OCI-LY7 (cell line): ENCODE measurements around the gene DEAF1.

ENCODE experiments used
- EZH2phosphoT487 ChIP-seq: fragments of 200-600 bp; sonication (generic); IDR thresholded peaks from 2 replicates; pipeline ENCODE4 v1.6.1; 2018; ENCODE audit warnings: low read depth, borderline replicate concordance, mild to moderate bottlenecking, mixed run types, antibody characterized with exemption, low read length, moderate library complexity, mixed read lengths
- TF ChIP-seq, protein P1 (sequence below): fragments of 200-600 bp; sonication (generic); conservative IDR thresholded peaks from 2 replicates; pipeline ENCODE4 v1.5.1; 2014; ENCODE audit warnings: mild to moderate bottlenecking, antibody characterized with exemption, low read length, moderate library complexity, mixed read lengths

DNA sequence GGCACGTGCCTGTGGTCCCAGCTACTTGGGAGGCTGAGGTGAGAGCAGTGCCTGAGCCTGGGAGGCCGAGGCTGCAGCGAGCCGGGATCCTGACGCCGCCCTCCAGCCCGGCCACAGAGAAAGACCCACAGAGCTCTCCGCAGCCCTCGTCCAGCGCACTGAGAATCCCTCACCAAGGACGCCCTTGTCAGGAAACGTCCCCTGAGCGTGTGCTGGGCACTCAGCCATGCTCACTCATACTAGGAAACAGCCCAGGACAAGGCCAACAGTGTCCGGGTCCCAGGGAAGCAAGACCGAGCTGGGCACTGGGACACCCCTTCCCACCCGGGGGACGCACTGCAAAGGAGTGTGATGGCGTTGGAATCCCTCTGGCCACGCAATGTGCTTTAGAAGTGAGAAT lies 14.5 kb downstream of the DEAF1 start:
- TF ChIP-seq, protein P1, sequence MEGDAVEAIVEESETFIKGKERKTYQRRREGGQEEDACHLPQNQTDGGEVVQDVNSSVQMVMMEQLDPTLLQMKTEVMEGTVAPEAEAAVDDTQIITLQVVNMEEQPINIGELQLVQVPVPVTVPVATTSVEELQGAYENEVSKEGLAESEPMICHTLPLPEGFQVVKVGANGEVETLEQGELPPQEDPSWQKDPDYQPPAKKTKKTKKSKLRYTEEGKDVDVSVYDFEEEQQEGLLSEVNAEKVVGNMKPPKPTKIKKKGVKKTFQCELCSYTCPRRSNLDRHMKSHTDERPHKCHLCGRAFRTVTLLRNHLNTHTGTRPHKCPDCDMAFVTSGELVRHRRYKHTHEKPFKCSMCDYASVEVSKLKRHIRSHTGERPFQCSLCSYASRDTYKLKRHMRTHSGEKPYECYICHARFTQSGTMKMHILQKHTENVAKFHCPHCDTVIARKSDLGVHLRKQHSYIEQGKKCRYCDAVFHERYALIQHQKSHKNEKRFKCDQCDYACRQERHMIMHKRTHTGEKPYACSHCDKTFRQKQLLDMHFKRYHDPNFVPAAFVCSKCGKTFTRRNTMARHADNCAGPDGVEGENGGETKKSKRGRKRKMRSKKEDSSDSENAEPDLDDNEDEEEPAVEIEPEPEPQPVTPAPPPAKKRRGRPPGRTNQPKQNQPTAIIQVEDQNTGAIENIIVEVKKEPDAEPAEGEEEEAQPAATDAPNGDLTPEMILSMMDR = no peak
- no peak for TF ChIP-seq EZH2phosphoT487
